H1 (cell line): Measurements from ENCODE around the gene LYPD6.

Source experiments
- POLR2AphosphoS5 ChIP-seq: IDR thresholded peaks from 2 replicates; pipeline ENCODE4 v1.6.1; 2011; ENCODE audit warnings: low read depth, low read length
- SP4 ChIP-seq: IDR thresholded peaks from 2 replicates; pipeline ENCODE4 v1.6.1; 2012; ENCODE audit warnings: low read length, inconsistent platforms

- TF ChIP-seq SP4: no peak
- TF ChIP-seq POLR2AphosphoS5: no peak
Measured at GRCh38 chr2:149315461-149315860, 14.9 kb upstream of the LYPD6 start.
